GM12865 (cell line): Measurements from ENCODE around the gene ZNF768.
"Not testable (repeated sequence)": the region's sequence is repeated elsewhere in the genome, so short reads cannot be mapped to it uniquely, and the experiment has no call there.

Experiments
- DNase-seq: peaks from one replicate; pipeline ENCODE4 v3.0.0; 2010; ENCODE audit warnings: low read depth
- H3K4me3 ChIP-seq: 2 replicates; pipeline ENCODE4 v1.5.1; 2011; ENCODE audit warnings: mild to moderate bottlenecking, low read depth, low read length, control low read depth
- CTCF ChIP-seq: IDR thresholded peaks from 2 replicates; pipeline ENCODE4 v1.5.1; 2011; ENCODE audit warnings: low read length, control low read depth, low read depth, inconsistent platforms; ENCODE audit not compliant: insufficient read depth; ENCODE audit errors: missing control alignments

ZNF768 gene

GRCh38 chr16:30485818-30486436 is 40.4 kb downstream of the ZNF768 start:
- H3K4me3 ChIP-seq, result no peak overlapping the region
- DNase-seq, result no peak
- TF ChIP-seq CTCF, result no peak

GRCh38 chr16:30484887-30485286 is 41.5 kb downstream of the ZNF768 start:
- TF ChIP-seq CTCF, result no peak
- no peak overlapping the region for H3K4me3 ChIP-seq
- no peak for DNase-seq

GRCh38 chr16:30482366-30482765 is 44.0 kb downstream of the ZNF768 start:
- peak; percentile 12 for TF ChIP-seq CTCF
- DNase-seq, result no peak

GRCh38 chr16:30481381-30481780 is 45.0 kb downstream of the ZNF768 start:
- DNase-seq, result no peak
- TF ChIP-seq CTCF, result no peak

More at GRCh38 chr16:30482366-30482765, 44.0 kb downstream of the ZNF768 start:
- no peak overlapping the region for H3K4me3 ChIP-seq

GRCh38 chr16:30478766-30479478 is 47.4 kb downstream of the ZNF768 start:
- DNase-seq, result no peak
- no peak for TF ChIP-seq CTCF
- no peak overlapping the region for H3K4me3 ChIP-seq

More at GRCh38 chr16:30481381-30481780, 45.0 kb downstream of the ZNF768 start:
- no peak overlapping the region for H3K4me3 ChIP-seq

- not testable (repeated sequence) for H3K4me3 ChIP-seq, DNase-seq
These were observed 48.6 kb downstream of the ZNF768 start for GRCh38 chr16:30477773-30478172.

- no peak overlapping the region for H3K4me3 ChIP-seq
- no peak for TF ChIP-seq CTCF
- no peak for DNase-seq
These were observed 49.4 kb downstream of the ZNF768 start for GRCh38 chr16:30476991-30477390.
